ENCODE measurements around the gene CNPY3.

The CNPY3 gene

DNA sequence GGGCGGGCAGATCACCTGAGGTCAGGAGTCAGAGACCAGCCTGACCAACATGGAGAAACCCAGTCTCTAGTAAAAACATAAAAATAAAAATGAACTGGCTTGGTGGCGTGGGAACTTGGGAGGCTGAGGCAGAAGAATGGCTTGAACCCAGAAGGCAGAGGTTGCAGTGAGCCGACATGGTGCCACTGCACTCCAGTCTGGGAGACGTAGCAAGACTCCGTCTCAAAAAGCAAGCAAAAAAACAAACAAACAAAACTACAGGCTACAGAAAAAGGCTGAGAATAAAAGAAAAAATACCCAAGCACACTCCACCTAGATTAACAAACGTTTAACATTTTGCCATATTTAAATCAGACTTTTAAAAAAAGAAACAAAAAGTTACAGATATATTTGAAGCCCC, 7.5 kb upstream of the CNPY3 start:
- Histone ChIP-seq H3K27ac (no peak overlapping the region), H2AFZ (no peak overlapping the region), H3K4me3 (ENCODE audit: low read depth, low read length) (no peak overlapping the region), H3K27me3 (ENCODE audit: control insufficient read depth, insufficient read depth, low read length) (no peaks in the 10 kb centered on the region), H3K9me3 (ENCODE audit: control insufficient read depth, low read length) (no peaks in the 10 kb centered on the region), H3K4me2 (ENCODE audit: low read length) (no peak overlapping the region), H3K4me1 (no peaks in the 10 kb centered on the region), H3K9ac (no peak overlapping the region), H3K36me3 (ENCODE audit: control insufficient read depth, insufficient read depth, low read length) (no peaks in the 10 kb centered on the region), H3K79me2 (no peaks in the 10 kb centered on the region)
- TF ChIP-seq, protein P1, sequence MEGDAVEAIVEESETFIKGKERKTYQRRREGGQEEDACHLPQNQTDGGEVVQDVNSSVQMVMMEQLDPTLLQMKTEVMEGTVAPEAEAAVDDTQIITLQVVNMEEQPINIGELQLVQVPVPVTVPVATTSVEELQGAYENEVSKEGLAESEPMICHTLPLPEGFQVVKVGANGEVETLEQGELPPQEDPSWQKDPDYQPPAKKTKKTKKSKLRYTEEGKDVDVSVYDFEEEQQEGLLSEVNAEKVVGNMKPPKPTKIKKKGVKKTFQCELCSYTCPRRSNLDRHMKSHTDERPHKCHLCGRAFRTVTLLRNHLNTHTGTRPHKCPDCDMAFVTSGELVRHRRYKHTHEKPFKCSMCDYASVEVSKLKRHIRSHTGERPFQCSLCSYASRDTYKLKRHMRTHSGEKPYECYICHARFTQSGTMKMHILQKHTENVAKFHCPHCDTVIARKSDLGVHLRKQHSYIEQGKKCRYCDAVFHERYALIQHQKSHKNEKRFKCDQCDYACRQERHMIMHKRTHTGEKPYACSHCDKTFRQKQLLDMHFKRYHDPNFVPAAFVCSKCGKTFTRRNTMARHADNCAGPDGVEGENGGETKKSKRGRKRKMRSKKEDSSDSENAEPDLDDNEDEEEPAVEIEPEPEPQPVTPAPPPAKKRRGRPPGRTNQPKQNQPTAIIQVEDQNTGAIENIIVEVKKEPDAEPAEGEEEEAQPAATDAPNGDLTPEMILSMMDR (IDR thresholded peaks at IDR 0.05): no peak

DNA sequence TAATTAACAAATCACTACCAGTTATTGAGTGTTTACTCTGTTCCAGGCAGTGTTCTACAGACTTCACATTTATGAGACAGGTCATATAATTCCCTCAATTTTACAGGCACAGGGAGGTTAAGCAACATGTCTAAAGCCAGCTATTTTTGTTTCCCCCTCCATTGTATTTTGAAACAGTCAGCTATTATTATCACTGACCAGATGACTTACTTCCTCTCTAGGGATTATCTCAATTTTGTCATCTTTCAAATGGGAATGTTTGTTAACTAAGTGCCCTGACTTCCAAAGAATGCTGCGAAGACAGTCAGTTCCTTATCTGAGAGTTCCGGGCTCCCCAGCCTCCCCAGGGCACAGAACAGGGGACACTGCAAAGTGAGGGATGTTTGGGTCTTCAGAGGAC, 5.6 kb upstream of the CNPY3 start:
- H3K4me3 ChIP-seq (ENCODE audit: low read depth, low read length): no peak overlapping the region
- no peak overlapping the region for H3K4me2 ChIP-seq (ENCODE audit: low read length)
- no peak overlapping the region for H3K27ac ChIP-seq
- H3K9ac ChIP-seq: no peak overlapping the region
- TF ChIP-seq, protein P1 (IDR thresholded peaks at IDR 0.05): no peak
- H3K9me3 ChIP-seq (ENCODE audit: control insufficient read depth, low read length): no peaks in the 10 kb centered on the region
- H3K4me1 ChIP-seq: peaks cover 2% of the 10 kb centered on the region
- H2AFZ ChIP-seq: no peak overlapping the region
- H3K27me3 ChIP-seq (ENCODE audit: control insufficient read depth, insufficient read depth, low read length): no peaks in the 10 kb centered on the region
- H3K79me2 ChIP-seq: no peaks in the 10 kb centered on the region
- no peaks in the 10 kb centered on the region for H3K36me3 ChIP-seq (ENCODE audit: control insufficient read depth, insufficient read depth, low read length)

DNA sequence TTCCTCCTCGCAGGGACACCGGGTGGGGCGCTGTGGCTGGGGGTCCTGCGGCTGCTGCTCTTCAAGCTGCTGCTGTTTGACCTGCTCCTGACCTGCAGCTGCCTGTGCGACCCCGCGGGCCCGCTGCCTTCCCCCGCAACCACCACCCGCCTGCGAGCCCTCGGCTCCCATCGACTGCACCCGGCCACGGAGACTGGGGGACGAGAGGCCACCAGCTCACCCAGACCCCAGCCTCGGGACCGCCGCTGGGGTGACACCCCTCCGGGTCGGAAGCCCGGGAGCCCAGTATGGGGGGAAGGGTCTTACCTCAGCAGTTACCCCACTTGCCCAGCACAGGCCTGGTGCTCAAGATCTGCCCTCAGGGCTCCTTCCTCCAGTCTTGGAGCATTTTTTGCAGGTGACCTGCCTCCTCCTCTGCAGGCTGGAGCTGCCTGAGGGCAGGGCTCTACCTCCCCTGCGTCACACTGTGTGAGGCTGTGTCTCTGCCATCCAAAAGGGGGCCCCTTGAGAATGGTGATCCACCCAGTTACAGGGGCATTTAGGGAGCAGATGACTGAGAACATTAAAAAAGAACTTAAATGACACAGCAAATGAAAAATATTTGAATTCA, 3.9 kb upstream of the CNPY3 start:
- no peak overlapping the region for H3K4me2 ChIP-seq (ENCODE audit: low read length)
- no peak overlapping the region for H3K9ac ChIP-seq
- H3K4me1 ChIP-seq: peaks cover 3% of the 10 kb centered on the region
- H3K36me3 ChIP-seq (ENCODE audit: control insufficient read depth, insufficient read depth, low read length): no peaks in the 10 kb centered on the region
- H3K27me3 ChIP-seq (ENCODE audit: control insufficient read depth, insufficient read depth, low read length): no peaks in the 10 kb centered on the region
- H3K79me2 ChIP-seq: no peaks in the 10 kb centered on the region
- TF ChIP-seq, protein P1 (IDR thresholded peaks at IDR 0.05): no peak
- H3K27ac ChIP-seq: no peak overlapping the region
- no peaks in the 10 kb centered on the region for H3K9me3 ChIP-seq (ENCODE audit: control insufficient read depth, low read length)
- H2AFZ ChIP-seq: no peak overlapping the region
- H3K4me3 ChIP-seq (ENCODE audit: low read depth, low read length): no peak overlapping the region

- peaks cover 21% of the 10 kb centered on the region for H3K79me2 ChIP-seq
- peak overlapping the region; percentile 73 for H3K4me2 ChIP-seq (ENCODE audit: low read length)
- no peaks in the 10 kb centered on the region for H3K9me3 ChIP-seq (ENCODE audit: control insufficient read depth, low read length)
- peaks cover 6% of the 10 kb centered on the region for H3K4me1 ChIP-seq
- TF ChIP-seq, protein P1 (IDR thresholded peaks at IDR 0.05): no peak
- H3K9ac ChIP-seq: peak overlapping the region; percentile 4
- no peaks in the 10 kb centered on the region for H3K27me3 ChIP-seq (ENCODE audit: control insufficient read depth, insufficient read depth, low read length)
- no peaks in the 10 kb centered on the region for H3K36me3 ChIP-seq (ENCODE audit: control insufficient read depth, insufficient read depth, low read length)
- H3K4me3 ChIP-seq (ENCODE audit: low read depth, low read length): peak overlapping the region; percentile 71
- peak overlapping the region; percentile 93 for H3K27ac ChIP-seq
- H2AFZ ChIP-seq: peak overlapping the region; percentile 84
These were observed 611 bp downstream of the CNPY3 start for GRCh38 chr6:42929821-42930360.

- peaks cover 21% of the 10 kb centered on the region for H3K79me2 ChIP-seq
- peaks cover 6% of the 10 kb centered on the region for H3K4me1 ChIP-seq
- no peak overlapping the region for H3K9ac ChIP-seq
- H3K4me2 ChIP-seq (ENCODE audit: low read length): no peak overlapping the region
- H3K27ac ChIP-seq: no peak overlapping the region
- no peaks in the 10 kb centered on the region for H3K9me3 ChIP-seq (ENCODE audit: control insufficient read depth, low read length)
- TF ChIP-seq, protein P1 (IDR thresholded peaks at IDR 0.05): no peak
- H2AFZ ChIP-seq: no peak overlapping the region
- no peak overlapping the region for H3K4me3 ChIP-seq (ENCODE audit: low read depth, low read length)
- no peaks in the 10 kb centered on the region for H3K36me3 ChIP-seq (ENCODE audit: control insufficient read depth, insufficient read depth, low read length)
- no peaks in the 10 kb centered on the region for H3K27me3 ChIP-seq (ENCODE audit: control insufficient read depth, insufficient read depth, low read length)
These were observed 3.1 kb downstream of the CNPY3 start for GRCh38 chr6:42932412-42932811.

Measured in parathyroid adenoma (tissue), 2 donors.